GM18870 (cell line): ENCODE measurements around the gene ITK.
A peak's percentile ranks its signal among the peaks of the same experiment; 100 is the strongest.
"Not testable (repeated sequence)": the region's sequence is repeated elsewhere in the genome, so short reads cannot be mapped to it uniquely, and the experiment has no call there.

Source experiments
- ATAC-seq: cut with Tn5 transposase; IDR thresholded peaks from one replicate; pipeline ENCODE4 v1.9.1; 2021; ENCODE audit warnings: moderate library complexity; ENCODE audit not compliant: unreplicated experiment

Gene ITK

DNA sequence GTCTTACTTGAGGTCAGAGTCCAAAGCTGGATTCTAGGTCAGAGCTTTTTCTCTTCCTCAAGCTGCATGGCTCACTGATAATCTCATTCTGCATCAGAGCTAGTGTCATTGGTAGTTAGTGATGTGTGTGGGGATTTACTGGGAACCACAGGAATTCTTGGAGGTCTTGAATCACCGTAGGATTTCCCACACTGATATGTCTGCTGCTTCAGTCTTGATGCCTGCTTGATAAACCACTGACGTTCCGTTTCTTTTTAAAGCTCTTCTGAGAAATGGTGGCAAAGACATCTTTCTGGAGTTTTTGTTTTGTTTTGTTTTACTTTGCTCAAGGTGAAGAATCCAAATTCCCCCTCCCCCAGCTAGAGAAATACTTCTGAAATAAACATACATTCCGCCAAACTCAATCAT lies 13.4 kb upstream of the ITK start:
- peak; percentile 34 for ATAC-seq

DNA sequence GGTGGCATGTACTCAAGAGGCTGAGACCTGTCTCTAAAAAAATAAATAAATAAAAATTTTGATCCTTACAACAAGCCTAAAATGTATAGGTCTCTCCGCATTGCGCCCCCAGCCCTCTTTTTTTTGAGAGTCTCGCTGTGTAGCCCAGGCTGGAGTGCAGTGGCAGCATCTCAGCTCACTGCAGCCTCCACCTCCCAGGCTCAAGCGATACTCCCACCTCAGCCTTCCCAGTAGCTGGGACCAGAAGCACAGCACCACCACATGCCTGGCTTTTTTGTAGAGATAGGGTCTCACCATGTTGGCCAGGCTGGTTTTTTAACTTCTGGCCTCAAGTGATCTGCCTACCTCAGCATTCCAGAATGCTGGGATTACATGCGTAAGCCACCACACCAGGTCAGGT lies 12.4 kb upstream of the ITK start:
- no peak for ATAC-seq

DNA sequence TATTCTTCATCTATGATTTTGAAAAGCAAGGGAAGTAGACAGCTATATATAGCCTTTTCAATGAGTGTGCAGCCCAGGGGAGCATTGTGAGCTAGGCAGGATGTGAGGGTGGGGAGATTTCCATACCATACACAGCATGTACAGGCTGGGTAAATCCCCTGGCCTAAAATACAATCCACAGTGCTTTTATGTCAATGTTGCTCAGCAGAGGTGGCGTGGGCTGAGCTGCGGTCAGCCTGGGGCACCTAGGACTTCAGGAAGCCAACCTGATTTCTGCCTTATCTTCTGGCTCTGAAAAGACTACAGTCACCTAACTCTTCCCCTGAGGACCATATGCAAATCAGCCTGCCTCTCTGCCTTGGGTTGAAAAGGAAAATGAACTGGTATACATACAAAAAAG lies 8.2 kb upstream of the ITK start:
- peak; percentile 99 for ATAC-seq

DNA sequence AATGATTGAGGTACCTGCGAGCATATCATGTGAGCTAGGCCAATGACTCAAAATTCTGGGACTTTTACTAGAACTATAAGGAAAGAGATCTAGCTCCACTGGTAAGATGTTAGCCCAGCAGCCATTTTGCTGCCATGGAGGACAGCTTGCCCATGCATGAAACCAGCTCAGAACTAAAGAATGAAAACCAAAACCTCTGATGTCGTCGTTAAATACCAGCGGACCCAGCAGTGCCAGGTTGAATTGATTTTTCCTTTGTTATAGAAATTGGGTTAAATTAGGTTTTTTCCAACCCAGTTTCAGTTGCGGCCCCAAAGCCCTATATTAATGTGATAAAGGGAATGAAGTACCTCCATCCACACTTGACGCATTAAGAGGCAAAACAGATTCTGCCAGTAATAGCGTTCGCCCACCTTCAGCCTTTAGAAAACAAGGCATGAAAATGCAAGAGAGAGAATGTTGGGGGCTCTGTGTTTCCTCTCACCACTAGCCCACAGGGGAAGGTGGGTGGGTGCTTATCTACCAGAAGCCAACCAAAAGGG lies 5.5 kb upstream of the ITK start:
- no peak for ATAC-seq

DNA sequence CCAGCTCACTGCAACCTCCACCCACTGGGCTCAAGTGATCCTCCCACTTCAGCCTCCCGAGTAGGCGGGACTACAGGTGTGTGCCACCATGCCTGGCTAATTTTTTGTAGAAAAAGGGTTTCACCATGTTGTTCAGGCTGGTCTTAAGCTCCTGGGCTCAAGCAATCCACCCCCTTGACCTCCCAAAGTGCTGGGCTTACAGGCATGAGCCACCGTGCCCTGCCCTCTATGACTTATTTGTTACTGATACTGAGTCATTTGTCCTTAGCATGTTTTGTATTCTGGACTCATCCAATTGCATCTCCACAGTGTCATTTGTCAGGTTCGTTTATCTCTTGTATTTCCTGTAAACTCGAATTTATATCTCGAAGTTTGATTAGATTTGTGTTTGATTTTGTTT lies 2.7 kb upstream of the ITK start:
- ATAC-seq = no peak

DNA sequence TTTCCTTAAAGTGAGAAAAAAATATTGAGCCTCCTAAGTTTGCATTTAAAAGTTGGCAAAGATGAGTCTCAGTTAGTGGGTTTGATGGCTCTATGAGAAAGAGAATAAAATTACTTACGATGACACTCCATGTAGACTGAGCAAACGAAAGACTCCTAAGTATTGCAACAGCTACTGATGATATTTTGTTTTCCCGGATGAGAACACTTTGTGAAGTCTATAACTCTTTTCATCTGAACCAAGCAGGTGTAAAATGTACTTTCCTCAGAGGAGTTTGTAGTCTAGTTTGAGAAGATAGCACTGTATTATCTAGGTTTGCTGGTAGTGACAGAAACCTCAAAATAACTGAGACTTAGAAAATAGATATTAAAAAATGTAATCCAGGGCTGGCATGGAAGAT lies 1.7 kb upstream of the ITK start:
- no peak for ATAC-seq

DNA sequence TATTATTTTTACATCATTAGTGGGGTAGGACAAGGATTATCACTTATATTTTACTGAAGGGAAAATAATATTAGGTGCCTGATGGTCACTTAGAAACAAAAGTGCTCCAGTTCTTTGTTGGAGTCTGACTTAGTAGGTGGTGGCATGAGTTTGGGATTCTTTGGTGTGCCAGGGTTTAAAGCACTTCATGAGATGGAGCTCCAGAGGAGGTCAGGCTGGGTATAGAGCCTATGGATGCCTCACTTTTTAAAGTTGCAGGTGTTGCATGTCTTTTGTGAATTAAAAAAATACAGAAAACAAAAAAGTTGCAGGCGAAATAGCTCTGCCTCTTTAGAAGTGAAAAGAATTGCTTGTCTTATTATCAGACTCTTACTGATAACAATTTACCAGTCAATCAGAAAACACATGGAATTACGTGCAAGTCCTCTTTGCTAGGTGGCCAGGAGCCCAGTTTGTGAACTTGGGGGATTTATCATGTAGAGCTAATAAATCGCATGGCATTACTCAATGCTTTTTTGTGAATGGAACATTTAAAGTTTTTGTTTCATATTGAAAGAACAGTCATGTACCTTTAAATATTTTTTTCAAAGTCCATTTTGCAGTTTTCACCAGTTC lies 1.6 kb downstream of the ITK start:
- no peak for ATAC-seq

DNA sequence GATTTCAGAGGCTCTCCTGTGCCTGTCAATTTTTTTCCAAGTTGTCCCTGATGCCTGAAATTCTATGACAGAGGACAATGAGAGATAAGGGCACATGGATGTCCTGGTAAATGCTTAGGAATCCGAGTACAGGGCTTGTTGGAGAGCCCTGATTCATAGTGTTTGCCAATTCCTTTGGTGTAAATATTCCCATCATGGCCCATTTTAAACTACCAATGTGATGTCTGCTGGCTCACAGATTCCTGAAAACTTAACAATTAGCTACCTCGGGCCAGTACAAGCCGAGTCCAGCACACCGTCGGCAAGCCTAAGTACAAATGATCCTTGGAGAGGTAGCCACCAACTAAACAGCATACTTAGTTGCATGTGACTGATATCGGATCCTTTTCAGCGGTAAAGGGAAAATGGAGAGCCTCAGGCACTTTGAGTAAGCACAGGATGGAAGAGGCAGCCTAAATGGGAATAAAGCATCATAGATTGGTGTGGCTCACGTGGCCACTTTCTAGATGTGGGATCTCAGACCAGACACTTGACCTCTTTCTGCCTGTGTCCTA lies 3.6 kb downstream of the ITK start:
- ATAC-seq = no peak

DNA sequence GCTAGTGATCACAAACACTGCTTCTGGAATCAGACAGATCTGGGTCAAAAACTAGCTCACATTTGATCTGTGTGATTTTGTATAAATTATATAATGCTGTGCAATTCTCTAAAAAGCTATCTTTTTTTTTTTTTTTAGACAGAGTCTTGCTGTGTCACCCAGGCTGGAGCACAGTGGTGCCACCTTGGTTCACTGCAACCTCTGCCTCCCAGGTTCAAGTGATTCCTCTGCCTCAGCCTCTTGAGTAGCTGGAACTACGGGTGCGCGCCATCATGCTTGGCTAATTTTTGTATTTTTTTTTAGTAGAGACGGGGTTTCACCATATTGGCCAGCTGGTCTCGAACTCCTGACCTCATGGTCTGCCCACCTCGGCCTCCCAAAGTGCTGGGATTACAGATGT lies 4.5 kb downstream of the ITK start:
- not testable (repeated sequence) for ATAC-seq

DNA sequence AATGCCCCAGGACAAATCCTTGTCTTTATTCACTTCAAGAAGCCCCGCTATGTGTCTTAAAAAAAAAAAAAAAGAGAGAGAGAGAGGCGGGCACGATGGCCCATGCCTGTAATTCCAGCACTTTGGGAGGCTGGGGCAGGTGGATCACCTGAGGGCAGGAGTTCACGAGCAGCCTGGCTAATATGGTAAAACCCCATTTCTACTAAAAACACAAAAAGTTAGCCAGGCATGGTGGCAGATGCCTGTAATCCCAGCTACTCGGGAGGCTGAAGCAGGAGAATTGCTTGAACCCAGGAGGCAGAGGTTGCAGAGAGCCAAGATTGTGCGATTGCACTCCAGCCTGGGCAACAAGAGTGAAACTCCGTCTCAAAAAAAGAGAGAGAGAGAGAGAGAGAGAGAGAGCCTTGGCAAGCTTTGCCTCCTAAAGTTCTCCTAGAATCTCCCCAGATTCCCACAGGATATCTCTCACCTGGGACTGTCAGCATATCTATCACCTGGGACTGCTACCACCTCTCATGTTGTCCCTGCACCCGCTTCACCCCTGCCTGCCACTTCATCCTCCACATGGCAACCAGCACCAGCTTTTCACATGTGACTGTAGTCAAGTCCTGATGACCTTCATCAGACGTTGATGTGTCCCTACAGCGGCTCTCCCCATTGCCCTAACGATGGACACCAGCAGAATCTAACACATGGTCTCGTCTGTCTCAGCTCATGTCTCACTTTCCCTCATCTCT lies 5.8 kb downstream of the ITK start:
- no peak for ATAC-seq

DNA sequence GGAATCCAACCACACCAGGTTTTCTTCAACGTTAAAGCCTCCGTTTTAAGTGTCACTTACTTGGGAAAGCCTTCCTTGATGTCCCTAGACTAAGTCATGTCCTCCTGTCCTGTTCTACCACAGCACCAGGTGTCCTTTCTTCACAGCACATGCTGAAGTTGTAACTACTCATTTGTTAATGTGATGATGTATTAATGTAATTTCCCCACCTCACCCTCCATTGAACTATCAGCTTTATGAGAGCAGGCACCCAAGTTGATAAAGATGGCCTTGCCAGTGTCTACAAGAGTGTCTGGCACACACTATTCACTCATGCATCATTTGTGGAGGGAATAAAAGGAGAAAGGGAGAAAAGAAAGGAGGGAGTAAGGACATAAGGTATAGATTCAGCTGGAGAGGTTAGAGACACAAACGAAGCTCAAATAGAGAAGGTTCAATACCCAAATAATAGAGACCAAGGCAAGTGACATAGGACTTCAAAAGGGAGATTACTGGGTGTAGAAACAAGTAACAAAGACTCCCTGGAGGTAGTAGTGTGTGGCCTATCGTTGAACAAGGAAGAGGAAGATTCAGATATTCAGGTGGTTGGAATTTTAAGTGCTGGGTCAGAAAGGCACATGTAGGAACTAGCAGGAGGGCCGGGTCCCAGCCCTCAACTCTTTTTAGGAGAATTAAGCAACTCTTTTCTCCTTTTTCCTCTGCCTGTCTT lies 6.6 kb downstream of the ITK start:
- ATAC-seq = no peak

DNA sequence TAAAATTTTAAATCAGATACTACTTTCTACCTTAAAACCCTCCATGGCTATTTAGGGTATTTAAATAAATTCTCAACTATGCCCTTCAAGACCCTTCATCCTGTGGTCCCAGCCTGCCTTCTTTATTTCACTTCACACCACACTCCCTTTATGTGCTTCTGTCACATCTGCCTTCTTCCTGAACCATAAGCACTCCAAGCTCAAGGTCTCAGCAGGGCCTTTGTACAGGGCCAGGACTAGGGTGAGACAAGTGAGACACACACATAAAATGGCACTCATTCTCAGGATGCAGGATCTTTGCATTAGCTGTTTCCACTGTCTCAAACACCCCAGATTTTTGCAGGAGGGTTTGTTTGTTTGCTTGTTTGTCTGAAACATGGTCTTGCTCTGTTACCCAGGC lies 7.6 kb downstream of the ITK start:
- ATAC-seq = no peak

DNA sequence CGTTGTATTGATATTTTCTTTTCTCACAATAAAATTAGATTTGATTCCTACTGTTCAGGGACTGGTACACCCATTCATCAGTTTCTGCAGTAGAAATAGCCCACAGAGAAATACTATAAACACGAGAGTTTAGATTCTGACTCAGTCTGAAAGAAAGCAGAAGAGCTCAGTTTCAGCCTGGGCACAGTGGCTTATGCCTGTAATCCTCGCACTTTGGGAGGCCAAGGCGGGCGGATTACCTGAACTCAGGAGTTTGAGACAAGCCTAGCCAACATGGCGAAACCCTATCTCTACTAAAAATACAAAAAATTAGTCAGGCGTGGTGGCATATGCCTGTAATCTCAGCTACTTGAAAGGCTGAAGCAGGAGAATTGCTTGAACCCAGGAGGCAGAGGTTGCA lies 8.6 kb downstream of the ITK start:
- ATAC-seq = peak; percentile 89

DNA sequence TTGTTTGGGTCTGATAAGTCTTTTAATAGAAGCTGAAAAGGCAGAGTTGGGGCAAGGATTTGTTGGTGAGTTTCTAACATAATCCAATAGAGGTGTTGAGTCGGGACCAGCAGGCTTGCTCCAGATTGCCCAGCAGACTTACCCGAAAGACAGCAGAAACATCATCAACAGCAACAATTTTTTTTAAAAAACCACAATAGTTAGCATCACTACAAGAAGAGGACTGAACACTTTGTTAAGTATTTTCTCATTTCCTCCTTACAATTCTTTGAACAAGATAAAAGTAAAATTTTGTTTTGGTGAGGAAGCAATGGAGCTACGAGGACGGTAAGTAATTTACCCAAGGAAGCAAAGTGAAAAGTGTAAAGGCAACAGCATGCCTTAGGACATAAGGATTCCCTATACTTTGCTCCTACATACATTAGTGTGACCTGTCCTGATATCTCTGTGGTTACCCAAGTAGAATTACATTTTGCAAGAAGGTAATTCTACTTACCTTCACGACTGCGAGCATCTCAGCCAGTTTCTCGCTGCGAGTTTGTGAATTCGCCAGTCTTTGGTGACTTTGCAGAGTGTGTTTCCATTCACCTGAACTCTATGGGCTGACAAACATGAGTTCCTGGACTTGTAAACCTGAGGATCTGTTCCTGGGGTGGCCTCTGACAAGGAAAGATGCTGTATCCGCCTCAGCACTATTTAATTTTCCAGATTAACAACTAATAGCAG lies 13.2 kb downstream of the ITK start:
- no peak for ATAC-seq

DNA sequence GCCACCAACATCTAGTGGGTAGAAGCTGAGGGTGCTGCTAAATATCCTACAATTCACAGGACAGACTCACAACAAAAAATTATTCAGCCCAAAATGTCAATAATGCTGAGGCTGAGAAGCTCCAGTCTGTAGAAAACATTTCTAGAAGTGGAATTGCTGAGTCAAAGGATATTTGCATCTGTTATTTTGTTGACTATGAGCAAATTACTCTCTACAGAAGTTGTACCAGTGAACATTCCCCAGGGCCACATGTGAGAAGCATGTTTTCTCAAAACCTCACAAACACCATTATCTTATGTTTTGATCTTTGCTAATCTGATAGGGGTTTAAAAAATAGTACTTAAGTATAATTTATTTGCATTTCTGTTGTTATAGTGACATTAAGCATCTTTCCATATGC lies 15.4 kb downstream of the ITK start:
- no peak for ATAC-seq

DNA sequence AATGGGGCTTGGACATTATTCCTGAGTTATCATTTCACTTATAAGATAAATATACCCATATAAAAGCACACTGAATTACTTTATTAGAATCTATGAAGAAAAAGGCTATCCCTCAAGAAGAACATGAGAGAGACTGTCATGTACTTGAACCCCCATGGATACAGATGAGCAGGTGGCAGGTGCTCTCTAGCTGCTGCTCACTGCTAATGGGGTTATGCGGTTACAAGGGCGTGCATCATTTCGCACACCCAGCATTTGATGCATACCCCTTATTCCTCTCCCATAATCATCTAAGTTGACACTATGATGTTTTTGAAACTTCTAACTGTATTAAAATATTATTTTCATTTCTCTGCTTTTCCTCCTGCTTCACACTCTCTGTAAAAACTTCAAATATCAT lies 16.4 kb downstream of the ITK start:
- no peak for ATAC-seq

DNA sequence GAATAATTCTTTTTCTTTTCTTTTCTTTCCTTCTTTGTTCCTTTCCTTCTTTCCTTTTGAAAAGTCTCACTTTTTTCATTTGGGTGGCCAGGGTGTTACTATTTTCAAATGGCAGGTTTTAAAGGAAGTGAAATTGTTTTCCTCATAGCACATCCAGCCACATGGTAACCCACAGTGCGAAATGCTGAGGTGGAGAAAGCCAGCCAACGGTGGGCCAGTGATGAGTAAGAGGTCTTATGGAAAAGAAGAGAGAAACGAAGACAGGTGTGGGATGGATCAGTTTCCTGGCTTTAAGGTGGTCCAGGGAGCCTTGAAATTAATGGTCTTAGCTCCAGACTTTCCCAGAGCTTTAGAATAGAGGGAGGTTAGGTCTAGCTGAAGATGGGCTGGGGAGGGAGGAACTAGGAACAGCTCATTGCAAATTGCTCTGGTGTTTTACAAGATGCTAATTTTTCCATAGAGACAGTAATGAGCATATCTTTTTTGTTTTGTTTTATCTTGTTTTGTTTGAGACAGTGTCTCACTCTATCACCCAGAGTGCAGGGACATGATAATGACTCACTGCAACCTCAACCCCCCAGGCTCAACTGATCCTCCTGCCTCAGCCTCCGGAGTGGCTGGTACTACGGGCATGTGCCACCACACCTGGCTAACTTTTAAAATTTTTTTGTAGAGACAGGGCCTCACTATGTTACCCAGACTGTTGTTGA lies 17.8 kb downstream of the ITK start:
- ATAC-seq = no peak

DNA sequence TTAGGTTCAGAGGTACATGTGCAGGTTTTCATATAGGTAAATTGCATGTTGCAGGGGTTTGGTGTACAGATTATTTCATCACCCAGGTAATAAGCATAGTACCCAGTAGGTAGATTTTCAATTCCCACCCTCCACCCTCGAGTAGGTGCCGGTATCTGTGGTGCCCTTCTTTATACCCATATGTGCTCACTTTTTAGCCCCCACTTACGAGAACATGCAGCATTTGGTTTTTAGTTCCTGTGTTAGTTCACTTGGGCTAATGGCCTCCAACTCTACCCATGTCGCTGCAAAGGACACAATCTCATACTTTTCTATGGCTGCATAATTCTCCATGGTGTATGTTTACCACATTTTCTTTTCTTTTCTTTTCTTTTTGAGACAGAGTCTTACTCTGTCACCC lies 21.2 kb downstream of the ITK start:
- ATAC-seq = no peak

DNA sequence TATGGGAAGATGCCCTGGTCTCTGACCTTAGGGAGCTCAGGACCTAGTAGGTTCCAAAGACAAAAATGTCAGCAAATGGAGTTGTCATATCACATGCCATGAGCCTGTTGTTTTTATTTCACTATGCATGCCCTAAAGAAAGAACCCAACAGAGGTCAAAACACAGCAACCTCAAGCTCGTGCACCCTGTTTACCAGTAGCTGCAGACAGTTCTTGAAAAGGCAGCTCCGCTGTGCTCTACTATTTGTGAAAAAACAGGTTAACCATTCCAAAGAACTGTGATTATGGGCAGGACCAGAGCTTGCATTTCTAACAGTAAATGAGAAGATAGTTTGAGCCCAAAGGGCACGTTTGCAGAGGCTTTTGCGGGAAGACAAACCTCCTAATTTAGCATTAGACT lies 22.8 kb downstream of the ITK start:
- ATAC-seq = no peak

DNA sequence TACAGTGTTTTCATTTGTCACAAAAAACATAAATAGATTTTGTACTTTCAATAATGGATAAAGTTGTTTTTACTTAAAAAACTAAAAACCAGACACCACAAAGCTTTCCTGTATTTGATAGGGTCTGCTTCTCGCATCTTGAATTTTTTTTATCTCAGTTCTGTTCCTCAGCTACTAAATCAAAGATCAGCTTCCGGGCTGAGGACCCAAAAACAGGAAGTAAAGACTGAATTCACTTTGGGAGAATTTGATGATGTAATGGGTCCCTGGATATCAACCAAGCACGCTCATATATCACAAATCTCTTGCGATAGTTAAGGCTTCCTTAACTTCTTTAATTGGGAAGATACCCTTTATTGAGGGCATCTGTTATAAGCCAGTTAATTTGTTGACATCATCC lies 24.1 kb downstream of the ITK start:
- ATAC-seq = no peak

DNA sequence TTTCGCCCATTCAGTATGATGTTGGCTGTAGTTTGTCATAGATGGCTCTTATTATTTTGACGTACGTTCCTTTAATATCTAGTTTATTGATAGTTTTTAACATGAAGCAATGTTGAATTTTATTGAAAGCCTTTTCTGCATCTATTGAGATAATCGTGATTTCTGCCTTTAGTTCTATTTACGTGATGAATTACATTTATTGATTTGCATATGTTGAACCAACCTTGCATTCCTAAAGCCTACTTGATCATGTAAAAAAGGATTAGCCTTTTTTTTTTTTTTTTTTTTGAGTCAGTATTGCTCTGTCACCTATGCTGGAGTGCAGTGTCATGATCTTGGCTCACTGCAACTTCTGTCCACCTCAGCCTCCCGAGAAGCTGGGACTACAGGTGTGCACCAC lies 25.1 kb downstream of the ITK start:
- ATAC-seq = no peak
